Smooth muscle cell (in vitro differentiated cells): ENCODE measurements around the gene PRB2. TPM values are rescaled to one million over a fixed set of nuclear protein-coding genes. Genes with fewer than 3 reads are reported as not detected.
"Not testable (repeated sequence)": the region's sequence is repeated elsewhere in the genome, so short reads cannot be mapped to it uniquely, and the experiment has no call there.

Experiments used
- DNase-seq: peaks from one replicate; lab custom pipeline; 2025; ENCODE audit not compliant: unreplicated experiment; lab: John Stamatoyannopoulos, UW
- H2AFZ ChIP-seq: fragments of 200-600 bp; sonication (generic); 2 replicates; pipeline ENCODE4 v1.6.0; 2016; ENCODE audit warnings: antibody characterized with exemption, low read depth, mild to moderate bottlenecking
- H3F3A ChIP-seq: fragments of 200-600 bp; sonication (generic); 2 replicates; pipeline ENCODE4 v1.6.0; 2017; ENCODE audit warnings: antibody characterized with exemption, low read depth
- H3K27ac ChIP-seq: fragments of 200-600 bp; sonication (generic); 2 replicates; pipeline ENCODE4 v1.5.1; 2016; ENCODE audit warnings: low read depth, mild to moderate bottlenecking
- H3K27me3 ChIP-seq: fragments of 200-600 bp; sonication (generic); 2 replicates; pipeline ENCODE4 v1.6.1; 2016; ENCODE audit warnings: low read depth, mild to moderate bottlenecking
- H3K36me3 ChIP-seq: fragments of 200-600 bp; sonication (generic); 2 replicates; pipeline ENCODE4 v1.5.1; 2016; ENCODE audit warnings: low read depth
- H3K4me1 ChIP-seq: fragments of 200-600 bp; sonication (generic); 2 replicates; pipeline ENCODE4 v1.5.1; 2016; ENCODE audit warnings: low read depth
- H3K4me2 ChIP-seq: fragments of 200-600 bp; sonication (generic); 2 replicates; pipeline ENCODE4 v1.6.0; 2016; ENCODE audit warnings: mild to moderate bottlenecking
- H3K4me3 ChIP-seq: fragments of 200-600 bp; sonication (generic); 2 replicates; pipeline ENCODE4 v1.5.1; 2016; ENCODE audit warnings: mild to moderate bottlenecking
- H3K79me2 ChIP-seq: fragments of 200-600 bp; sonication (generic); 2 replicates; pipeline ENCODE4 v1.6.0; 2016; ENCODE audit warnings: low read depth, mild to moderate bottlenecking
- H3K9ac ChIP-seq: fragments of 200-600 bp; sonication (generic); 2 replicates; pipeline ENCODE4 v1.6.0; 2016; ENCODE audit warnings: low read depth
- H3K9me3 ChIP-seq: fragments of 200-600 bp; sonication (generic); replicated peaks from 2 replicates; pipeline ENCODE4 v1.5.1; 2016; ENCODE audit warnings: low read depth
- H4K20me1 ChIP-seq: fragments of 200-600 bp; sonication (generic); 2 replicates; pipeline ENCODE4 v1.6.0; 2016; ENCODE audit warnings: low read depth
- CTCF ChIP-seq: fragments of 200-600 bp; sonication (generic); IDR thresholded peaks from 2 replicates; pipeline ENCODE4 v1.5.1; 2017; ENCODE audit warnings: borderline replicate concordance, mild to moderate bottlenecking, antibody characterized with exemption; ENCODE audit not compliant: insufficient read depth, poor library complexity, severe bottlenecking
- WGBS: methylation state at CpG from one replicate; pipeline ENCODE4 v1.1.7; 2016; ENCODE audit warnings: low lambda C conversion rate; 5-methylcytosine and 5-hydroxymethylcytosine counted together
- polyA plus RNA-seq: library from polyadenylated mRNA; unstranded; fragments of >200 nt; fragmentation: Nextera tagmentation; extraction: Ambion mirVana; gene quantifications from 2 replicates; pipeline ENCODE4 v1.2.1, GENCODE V29; 2016
- total RNA-seq: library from RNA; depleted of rRNA; stranded (reverse); fragments of >200 nt; gene quantifications from 2 replicates; pipeline ENCODE4 v1.2.3, GENCODE V29; 2014

The PRB2 gene
- total and polyA plus RNA-seq, 2 experiments from 2014 or later: 0.94 TPM; not detected in 1

GRCh38 chr12:11427341-11427740 lies 32.0 kb upstream of the PRB2 start:
- Histone ChIP-seq H4K20me1 (no peaks in the 10 kb centered on the region), H3K4me3 (no peak overlapping the region), H3K27ac (no peak overlapping the region), H3K9ac (no peak overlapping the region), H3K4me2 (no peak overlapping the region), H3K9me3 (no peaks in the 10 kb centered on the region), H2AFZ (no peak overlapping the region), H3K36me3 (no peaks in the 10 kb centered on the region), H3K79me2 (no peaks in the 10 kb centered on the region), H3K27me3 (peaks cover 3% of the 10 kb centered on the region), H3F3A (no peaks in the 10 kb centered on the region), H3K4me1 (no peaks in the 10 kb centered on the region)
- TF ChIP-seq CTCF: no peak
- no peak for DNase-seq
- 96% methylated on average over 1 of the region's 1 CpG for WGBS

DNA sequence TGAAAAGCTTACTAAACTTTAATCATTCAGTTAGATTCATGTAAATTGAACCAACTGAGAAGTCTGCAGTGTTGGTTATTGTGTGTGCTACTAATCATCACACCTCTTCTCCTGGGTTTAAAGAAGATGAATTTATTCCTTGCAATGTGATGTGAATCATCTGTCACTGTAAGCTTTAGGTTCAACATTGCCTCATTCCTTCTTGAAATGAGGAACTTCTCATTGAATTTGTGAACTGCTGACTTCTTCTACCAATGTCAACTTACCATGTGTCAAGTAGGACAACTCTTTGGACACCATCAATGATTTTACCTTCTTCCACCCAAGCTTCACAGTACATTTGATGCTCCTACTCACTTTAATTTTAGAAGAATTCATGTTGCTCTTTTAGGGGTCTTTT lies 17.4 kb upstream of the PRB2 start:
- no peaks in the 10 kb centered on the region for H3K79me2 ChIP-seq

GRCh38 chr12:11408096-11408495 lies 12.7 kb upstream of the PRB2 start:
- Histone ChIP-seq H3K27ac (no peak overlapping the region), H3K27me3 (no peaks in the 10 kb centered on the region), H2AFZ (no peak overlapping the region), H3K4me1 (no peaks in the 10 kb centered on the region), H3K4me2 (no peak overlapping the region), H3K9ac (no peak overlapping the region), H3K79me2 (no peaks in the 10 kb centered on the region), H3F3A (no peaks in the 10 kb centered on the region), H3K36me3 (no peaks in the 10 kb centered on the region), H3K4me3 (no peak overlapping the region), H4K20me1 (no peaks in the 10 kb centered on the region), H3K9me3 (no peaks in the 10 kb centered on the region)
- DNase-seq: no peak
- no peak for TF ChIP-seq CTCF
- WGBS: 87% methylated on average over 6 of the region's 6 CpGs

More for the DNA sequence above, 17.4 kb upstream of the PRB2 start:
- no peak overlapping the region for H3K27ac ChIP-seq
- DNase-seq: no peak
- H3K4me2 ChIP-seq: no peak overlapping the region
- no peaks in the 10 kb centered on the region for H3K36me3 ChIP-seq
- no peak for TF ChIP-seq CTCF
- no peaks in the 10 kb centered on the region for H3K27me3 ChIP-seq
- no peak overlapping the region for H3K9ac ChIP-seq
- no peaks in the 10 kb centered on the region for H3F3A ChIP-seq
- no peaks in the 10 kb centered on the region for H4K20me1 ChIP-seq
- H3K9me3 ChIP-seq: no peaks in the 10 kb centered on the region
- no peaks in the 10 kb centered on the region for H3K4me1 ChIP-seq
- no peak overlapping the region for H2AFZ ChIP-seq
- H3K4me3 ChIP-seq: no peak overlapping the region

- WGBS: 30% methylated on average over 1 of the region's 1 CpG
Measured at GRCh38 chr12:11397366-11397765, 2.0 kb upstream of the PRB2 start.

DNA sequence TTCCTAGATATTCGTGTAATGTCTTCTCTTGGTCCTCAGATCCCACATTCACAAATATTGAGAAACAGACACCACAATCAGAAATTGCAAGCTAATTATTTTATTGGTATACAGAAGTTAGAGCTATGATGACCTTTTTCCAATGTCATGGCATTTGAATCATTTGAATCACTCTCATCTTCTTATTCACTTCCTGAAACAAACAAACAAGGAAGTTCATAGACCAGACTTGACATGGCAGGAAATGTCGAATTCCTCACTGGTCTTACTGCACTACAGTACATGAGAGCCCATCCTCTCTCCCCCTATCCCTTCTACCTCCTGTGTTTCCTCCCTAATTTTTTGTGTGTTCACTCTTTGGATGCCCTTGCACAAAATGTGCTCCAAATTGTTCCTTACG lies 3.9 kb downstream of the PRB2 start:
- H3K27ac ChIP-seq, H4K20me1 ChIP-seq, H3K4me1 ChIP-seq, H3K9ac ChIP-seq, H3K79me2 ChIP-seq, H3K4me3 ChIP-seq, H3K27me3 ChIP-seq, H2AFZ ChIP-seq, H3K36me3 ChIP-seq, H3K9me3 ChIP-seq, H3F3A ChIP-seq, DNase-seq, H3K4me2 ChIP-seq: not testable (repeated sequence)
- WGBS: 94% methylated on average over 3 of the region's 3 CpGs

More at GRCh38 chr12:11397366-11397765, 2.0 kb upstream of the PRB2 start:
- no peaks in the 10 kb centered on the region for H4K20me1 ChIP-seq
- no peaks in the 10 kb centered on the region for H3K79me2 ChIP-seq
- no peak overlapping the region for H3K27ac ChIP-seq
- no peaks in the 10 kb centered on the region for H3K27me3 ChIP-seq
- no peak overlapping the region for H3K4me3 ChIP-seq
- H2AFZ ChIP-seq: no peak overlapping the region
- H3F3A ChIP-seq: no peaks in the 10 kb centered on the region
- no peak for TF ChIP-seq CTCF
- H3K36me3 ChIP-seq: no peaks in the 10 kb centered on the region
- H3K4me2 ChIP-seq: no peak overlapping the region
- no peaks in the 10 kb centered on the region for H3K4me1 ChIP-seq
- no peak for DNase-seq
- no peak overlapping the region for H3K9ac ChIP-seq
- no peaks in the 10 kb centered on the region for H3K9me3 ChIP-seq

DNA sequence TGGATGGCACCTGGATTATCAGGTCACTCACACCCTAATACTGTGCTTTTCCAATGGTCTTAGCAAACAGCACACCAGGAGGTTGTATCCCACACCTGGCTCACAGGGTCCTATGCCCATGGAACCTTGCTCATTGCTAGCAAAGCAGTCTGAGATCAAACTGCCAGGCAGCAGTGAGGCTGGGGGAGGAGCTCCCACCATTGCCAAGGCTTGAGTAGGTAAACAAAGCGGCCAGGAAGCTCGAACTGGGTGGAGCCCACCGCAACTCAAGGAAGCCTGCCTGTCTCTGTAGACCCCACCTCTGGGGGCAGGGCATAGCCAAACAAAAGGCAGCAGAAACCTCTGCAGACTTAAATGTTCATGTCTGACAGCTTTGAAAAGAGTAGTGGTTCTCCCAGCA lies 17.9 kb downstream of the PRB2 start:
- not testable (repeated sequence) for H3F3A ChIP-seq, H2AFZ ChIP-seq, H3K79me2 ChIP-seq, H3K4me1 ChIP-seq, H4K20me1 ChIP-seq, H3K4me2 ChIP-seq, H3K27ac ChIP-seq, H3K36me3 ChIP-seq, DNase-seq, H3K4me3 ChIP-seq, H3K9ac ChIP-seq, H3K27me3 ChIP-seq
- H3K9me3 ChIP-seq: peaks cover 20% of the 10 kb centered on the region
- 82% methylated on average over 3 of the region's 3 CpGs for WGBS
